GM12891 (cell line): ENCODE results near the gene LMNTD2.

ENCODE experiments used
- DNase-seq: peaks from one replicate; pipeline ENCODE4 v3.0.0; 2011; ENCODE audit warnings: low spot score; ENCODE audit not compliant: insufficient read length
- FAIRE-seq: peaks from 2 replicates; lab custom pipeline; 2011; peaks lifted over from hg19 to GRCh38; lab: Jason Lieb, UNC
- PAX5 ChIP-seq: IDR thresholded peaks from 2 replicates; pipeline ENCODE4 v1.6.1; 2011; ENCODE audit warnings: low read length, moderate library complexity, mild to moderate bottlenecking; ENCODE audit not compliant: insufficient read depth, severe bottlenecking
- POLR2A ChIP-seq: IDR thresholded peaks from 2 replicates; pipeline ENCODE4 v1.6.1; 2011; ENCODE audit warnings: low read depth, low read length, control low read depth
- POLR2AphosphoS5 ChIP-seq: IDR thresholded peaks from 2 replicates; pipeline ENCODE4 v1.6.1; 2011; ENCODE audit warnings: low read depth, low read length, control low read depth
- POU2F2 ChIP-seq: IDR thresholded peaks from 2 replicates; pipeline ENCODE4 v1.6.1; 2011; ENCODE audit warnings: low read depth, mild to moderate bottlenecking, control low read depth, low read length, moderate library complexity
- SPI1 ChIP-seq: IDR thresholded peaks from 2 replicates; pipeline ENCODE4 v1.6.1; 2011; ENCODE audit warnings: low read depth, low read length, control low read depth
- TAF1 ChIP-seq: IDR thresholded peaks from 2 replicates; pipeline ENCODE4 v1.6.1; 2011; ENCODE audit warnings: low read depth, low read length, control low read depth

The LMNTD2 gene

GRCh38 chr11:601573-602245 is 41.2 kb upstream of the LMNTD2 start:
- FAIRE-seq: no peak
- TF ChIP-seq TAF1 (no peak), POLR2AphosphoS5 (peak; percentile 20; the same call in 1 of the 2 replicates), POU2F2 (no peak)
- no peak for DNase-seq

GRCh38 chr11:598005-598680 is 37.6 kb upstream of the LMNTD2 start:
- TF ChIP-seq POLR2A (no peak), PAX5 (no peak), POLR2AphosphoS5 (no peak), POU2F2 (no peak), TAF1 (no peak)
- DNase-seq (no peak), FAIRE-seq (no peak)

- no peak for FAIRE-seq
- TF ChIP-seq TAF1 (no peak), POU2F2 (no peak), PAX5 (no peak), SPI1 (no peak), POLR2AphosphoS5 (no peak), POLR2A (no peak)
Observed at GRCh38 chr11:597166-597725, 36.7 kb upstream of the LMNTD2 start.

GRCh38 chr11:596374-596773 is 35.8 kb upstream of the LMNTD2 start:
- no peak for TF ChIP-seq PAX5
- no peak for TF ChIP-seq POLR2AphosphoS5
- TF ChIP-seq TAF1: no peak
- TF ChIP-seq POU2F2: no peak
- no peak for TF ChIP-seq SPI1
- TF ChIP-seq POLR2A: no peak
- FAIRE-seq (no peak), DNase-seq (no peak)

More at GRCh38 chr11:597166-597725, 36.7 kb upstream of the LMNTD2 start:
- DNase-seq: no peak

- no peak for DNase-seq
- no peak for TF ChIP-seq PAX5
- no peak for TF ChIP-seq SPI1
- TF ChIP-seq POLR2A: no peak
- no peak for TF ChIP-seq POU2F2
- no peak for TF ChIP-seq POLR2AphosphoS5
- TF ChIP-seq TAF1: no peak
- no peak for FAIRE-seq
Observed at GRCh38 chr11:595400-595799, 34.9 kb upstream of the LMNTD2 start.

- no peak for FAIRE-seq
- TF ChIP-seq POU2F2 (no peak), PAX5 (no peak), POLR2AphosphoS5 (no peak), SPI1 (no peak), POLR2A (no peak), TAF1 (no peak)
- DNase-seq: no peak
Observed at GRCh38 chr11:593347-593746, 32.8 kb upstream of the LMNTD2 start.

- TF ChIP-seq TAF1: no peak
- TF ChIP-seq POLR2A: no peak
- TF ChIP-seq POU2F2: no peak
- no peak for TF ChIP-seq POLR2AphosphoS5
- no peak for TF ChIP-seq SPI1
- no peak for FAIRE-seq
- no peak for DNase-seq
Observed at GRCh38 chr11:592918-593317, 32.4 kb upstream of the LMNTD2 start.

GRCh38 chr11:592501-592900 is 32.0 kb upstream of the LMNTD2 start:
- TF ChIP-seq PAX5 (no peak), SPI1 (no peak), POLR2AphosphoS5 (no peak), TAF1 (no peak), POLR2A (no peak), POU2F2 (no peak)
- DNase-seq (no peak), FAIRE-seq (no peak)

- FAIRE-seq: no peak
- TF ChIP-seq POLR2A (no peak), PAX5 (no peak), POU2F2 (no peak), TAF1 (no peak)
Observed at GRCh38 chr11:590997-591396, 30.5 kb upstream of the LMNTD2 start.

GRCh38 chr11:589798-590197 is 29.3 kb upstream of the LMNTD2 start:
- FAIRE-seq (no peak), DNase-seq (no peak)
- TF ChIP-seq TAF1 (no peak), POLR2AphosphoS5 (no peak)

More at GRCh38 chr11:590997-591396, 30.5 kb upstream of the LMNTD2 start:
- DNase-seq: no peak
